Measurements from ENCODE around the gene STOM.
A peak's percentile ranks its signal among the peaks of the same experiment; 100 is the strongest.

STOM gene

GRCh38 chr9:121297389-121297788 is 72.7 kb downstream of the STOM start:
- peak; percentile 53 for DNase-seq (ENCODE audit: low read depth)
- no peak for TF ChIP-seq POLR2A (IDR thresholded peaks at IDR 0.05; ENCODE audit: extremely low read depth, insufficient read length)
- no peak for TF ChIP-seq MYC (IDR thresholded peaks at IDR 0.05; ENCODE audit: low read depth, low read length)
- TF ChIP-seq CTCF (IDR thresholded peaks at IDR 0.05; ENCODE audit: low read depth, low read length), result no peak
- no peak overlapping the region for H3K4me3 ChIP-seq (ENCODE audit: low read depth, low read length)

GRCh38 chr9:121296213-121297127 is 73.6 kb downstream of the STOM start:
- no peak for DNase-seq (ENCODE audit: low read depth)
- H3K4me3 ChIP-seq (ENCODE audit: low read depth, low read length), result no peak overlapping the region
- no peak for TF ChIP-seq CTCF (IDR thresholded peaks at IDR 0.05; ENCODE audit: low read depth, low read length)

- TF ChIP-seq CTCF (IDR thresholded peaks at IDR 0.05; ENCODE audit: low read depth, low read length) (no peak), MAX (IDR thresholded peaks at IDR 0.05; ENCODE audit: low read depth, low read length) (no peak), MYC (IDR thresholded peaks at IDR 0.05; ENCODE audit: low read depth, low read length) (no peak), POLR2A (IDR thresholded peaks at IDR 0.05; ENCODE audit: extremely low read depth, insufficient read length) (no peak)
- DNase-seq (ENCODE audit: low read depth), result no peak
- no peak overlapping the region for H3K4me3 ChIP-seq (ENCODE audit: low read depth, low read length)
These were observed 74.3 kb downstream of the STOM start for GRCh38 chr9:121295662-121296191.

- no peak overlapping the region for H3K4me3 ChIP-seq (ENCODE audit: low read depth, low read length)
- TF ChIP-seq POLR2A (IDR thresholded peaks at IDR 0.05; ENCODE audit: extremely low read depth, insufficient read length) (no peak), MYC (IDR thresholded peaks at IDR 0.05; ENCODE audit: low read depth, low read length) (no peak)
- DNase-seq (ENCODE audit: low read depth), result no peak
These were observed 75.0 kb downstream of the STOM start for GRCh38 chr9:121294866-121295661.

GRCh38 chr9:121294151-121294743 is 75.8 kb downstream of the STOM start:
- no peak for DNase-seq (ENCODE audit: low read depth)
- no peak for TF ChIP-seq CTCF (IDR thresholded peaks at IDR 0.05; ENCODE audit: low read depth, low read length)
- no peak for TF ChIP-seq MAX (IDR thresholded peaks at IDR 0.05; ENCODE audit: low read depth, low read length)
- no peak for TF ChIP-seq POLR2A (IDR thresholded peaks at IDR 0.05; ENCODE audit: extremely low read depth, insufficient read length)
- no peak for TF ChIP-seq MYC (IDR thresholded peaks at IDR 0.05; ENCODE audit: low read depth, low read length)
- no peak overlapping the region for H3K4me3 ChIP-seq (ENCODE audit: low read depth, low read length)

- no peak for DNase-seq (ENCODE audit: low read depth)
- no peak for TF ChIP-seq MAX (IDR thresholded peaks at IDR 0.05; ENCODE audit: low read depth, low read length)
- TF ChIP-seq CTCF (IDR thresholded peaks at IDR 0.05; ENCODE audit: low read depth, low read length), result no peak
- no peak for TF ChIP-seq MYC (IDR thresholded peaks at IDR 0.05; ENCODE audit: low read depth, low read length)
- no peak for TF ChIP-seq POLR2A (IDR thresholded peaks at IDR 0.05; ENCODE audit: extremely low read depth, insufficient read length)
- no peak overlapping the region for H3K4me3 ChIP-seq (ENCODE audit: low read depth, low read length)
These were observed 77.2 kb downstream of the STOM start for GRCh38 chr9:121292801-121293241.
